GM23248 (cell line): Measurements from ENCODE around the gene RIC8A.

ENCODE experiments used
- EZH2 ChIP-seq: fragments of 200-600 bp; sonication (generic); IDR thresholded peaks from 2 replicates; pipeline ENCODE4 v1.6.1; 2018; ENCODE audit warnings: antibody characterized with exemption, mild to moderate bottlenecking; ENCODE audit not compliant: insufficient read depth, poor library complexity, severe bottlenecking
- EZH2phosphoT487 ChIP-seq: fragments of 200-600 bp; sonication (generic); IDR thresholded peaks from 2 replicates; pipeline ENCODE4 v1.6.1; 2018; ENCODE audit warnings: antibody characterized with exemption, moderate library complexity, mild to moderate bottlenecking, low read depth; ENCODE audit not compliant: insufficient read depth

- no peak for TF ChIP-seq EZH2phosphoT487
- no peak for TF ChIP-seq EZH2
These were observed 45.8 kb downstream of the RIC8A start for GRCh38 chr11:253160-253885.
